Endometrial microvascular endothelial cells (primary cell): Measurements from ENCODE around the gene RPS6KA5. TPM values are rescaled to one million over a fixed set of nuclear protein-coding genes. Genes with fewer than 3 reads are reported as not detected.
"Not testable (repeated sequence)": the region's sequence is repeated elsewhere in the genome, so short reads cannot be mapped to it uniquely, and the experiment has no call there.

Experiments
- in situ Hi-C: cut with HindIII; loops from 2 replicates; pipeline ENCODE4 v1.10.0; 2017; ENCODE audit warnings: low sequenced_read_pairs, low pct_unique_long_range_greater_than_20kb; ENCODE audit errors: inconsistent ontology term
- total RNA-seq: library from RNA; depleted of rRNA; stranded (reverse); fragments of >200 nt; gene quantifications from one replicate; pipeline ENCODE4 v1.2.3, GENCODE V29; 2015; ENCODE audit errors: inconsistent ontology term

Gene RPS6KA5
- total RNA-seq, 1 donor from 2014 or later, result 2.5 TPM

DNA sequence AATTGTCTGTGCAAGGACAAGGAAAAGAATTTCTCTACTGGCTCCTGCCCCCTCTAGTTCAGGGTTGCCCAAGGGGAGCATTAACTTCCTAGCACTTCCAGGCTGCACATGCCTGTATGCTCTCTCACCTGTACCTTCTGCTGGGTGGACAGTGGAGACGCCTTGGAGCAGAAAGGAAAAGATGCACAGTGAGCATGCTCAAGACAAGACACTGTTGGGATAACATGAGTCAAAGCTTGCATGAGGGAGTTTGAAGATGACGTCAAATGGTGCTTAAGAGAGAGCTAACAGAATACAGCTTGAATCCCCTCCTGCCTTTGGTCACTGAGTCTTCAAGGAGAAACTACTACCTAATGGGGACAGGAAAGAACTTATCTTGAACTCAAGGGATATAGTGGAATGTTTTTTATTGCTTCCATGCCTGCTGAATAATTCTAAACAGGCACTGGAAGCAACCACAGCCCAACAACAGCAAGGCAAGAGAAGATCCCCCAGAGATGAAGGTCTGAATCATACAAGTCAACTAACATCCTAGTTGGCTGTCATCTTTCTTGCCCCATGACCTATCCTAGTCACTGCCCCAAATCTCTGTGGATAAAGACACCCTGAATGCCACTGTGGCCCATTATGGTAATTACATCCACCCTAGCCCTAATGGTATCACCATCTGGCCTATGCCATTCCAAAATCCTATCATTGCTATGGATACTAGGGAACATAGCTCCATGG lies 23.5 kb downstream of the RPS6KA5 start:
- in situ Hi-C loops, result no loop called here

DNA sequence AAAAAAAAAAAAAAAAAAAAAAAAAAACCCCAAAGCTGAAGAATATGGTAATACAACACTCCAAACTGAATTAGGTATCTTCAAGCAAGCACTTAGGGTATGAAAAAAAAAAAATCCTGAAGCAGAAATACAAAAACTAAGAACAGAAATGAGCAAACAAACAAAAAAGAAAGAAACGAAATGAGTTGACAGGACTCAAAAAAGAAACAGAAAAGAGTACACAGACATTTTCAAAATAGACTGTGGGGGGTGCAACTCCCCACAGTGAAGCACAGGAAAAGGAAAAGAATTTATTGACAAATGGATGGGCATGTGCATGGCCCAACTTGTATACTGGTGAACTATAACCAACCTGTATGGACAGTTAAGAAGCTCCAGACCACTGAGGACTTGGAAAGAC lies 24.6 kb downstream of the RPS6KA5 start:
- in situ Hi-C loops, result no loop called here

DNA sequence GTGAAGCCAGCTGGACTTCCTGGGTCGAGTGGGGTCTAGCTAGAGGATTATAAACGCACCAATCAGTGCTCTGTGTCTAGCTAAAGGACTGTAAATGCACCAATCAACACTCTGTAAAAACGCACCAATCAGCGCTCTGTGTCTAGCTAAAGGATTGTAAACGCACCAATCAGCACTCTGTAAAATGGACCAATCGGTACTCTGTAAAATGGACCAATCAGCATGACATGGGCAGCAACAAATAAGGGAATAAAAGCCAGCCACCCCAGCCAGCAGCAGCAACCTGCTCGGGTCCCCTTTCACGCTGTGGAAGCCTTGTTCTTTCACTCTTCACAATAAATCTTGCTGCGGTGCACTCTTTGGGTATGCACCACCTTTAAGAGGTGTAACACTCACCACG lies 26.1 kb downstream of the RPS6KA5 start:
- in situ Hi-C loops, result not testable (repeated sequence)

DNA sequence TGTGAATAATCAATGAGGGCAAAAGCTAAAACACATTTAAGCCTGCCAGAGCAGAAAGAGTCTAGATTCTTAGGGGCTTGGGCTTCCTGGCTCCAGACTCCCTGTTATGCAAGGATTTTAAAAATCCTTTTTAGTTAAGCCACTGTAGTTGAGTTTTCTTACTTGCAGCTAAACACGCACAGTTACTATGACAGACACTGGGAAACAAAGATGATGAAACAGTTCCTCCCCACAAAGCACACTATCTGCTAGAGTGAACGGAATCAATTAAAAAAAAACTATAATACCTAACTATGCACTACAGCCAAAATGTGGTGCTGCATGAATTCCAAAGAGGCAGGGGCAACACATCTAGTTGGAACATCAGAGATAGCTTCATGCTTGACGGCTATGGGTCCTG lies 28.2 kb downstream of the RPS6KA5 start:
- in situ Hi-C loops, result no loop called here

DNA sequence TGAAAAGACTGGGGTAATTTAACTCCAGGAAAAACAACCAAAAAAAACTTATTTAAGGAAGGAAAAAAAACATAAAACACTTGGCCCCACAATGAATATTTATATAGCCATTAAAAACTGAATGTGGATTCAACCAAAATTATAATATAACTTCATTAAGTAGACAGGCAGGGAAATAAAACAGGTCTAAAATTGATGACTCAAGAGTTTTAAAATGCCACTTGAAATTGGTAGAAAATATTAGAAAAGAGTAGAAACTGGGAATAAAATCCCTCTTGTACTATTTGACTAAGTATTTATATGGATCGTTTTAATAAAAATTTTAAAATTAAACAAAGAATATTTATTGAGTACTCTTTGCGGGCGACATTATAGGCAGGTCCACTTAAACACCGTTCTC lies 28.8 kb downstream of the RPS6KA5 start:
- in situ Hi-C loops, result no loop called here

DNA sequence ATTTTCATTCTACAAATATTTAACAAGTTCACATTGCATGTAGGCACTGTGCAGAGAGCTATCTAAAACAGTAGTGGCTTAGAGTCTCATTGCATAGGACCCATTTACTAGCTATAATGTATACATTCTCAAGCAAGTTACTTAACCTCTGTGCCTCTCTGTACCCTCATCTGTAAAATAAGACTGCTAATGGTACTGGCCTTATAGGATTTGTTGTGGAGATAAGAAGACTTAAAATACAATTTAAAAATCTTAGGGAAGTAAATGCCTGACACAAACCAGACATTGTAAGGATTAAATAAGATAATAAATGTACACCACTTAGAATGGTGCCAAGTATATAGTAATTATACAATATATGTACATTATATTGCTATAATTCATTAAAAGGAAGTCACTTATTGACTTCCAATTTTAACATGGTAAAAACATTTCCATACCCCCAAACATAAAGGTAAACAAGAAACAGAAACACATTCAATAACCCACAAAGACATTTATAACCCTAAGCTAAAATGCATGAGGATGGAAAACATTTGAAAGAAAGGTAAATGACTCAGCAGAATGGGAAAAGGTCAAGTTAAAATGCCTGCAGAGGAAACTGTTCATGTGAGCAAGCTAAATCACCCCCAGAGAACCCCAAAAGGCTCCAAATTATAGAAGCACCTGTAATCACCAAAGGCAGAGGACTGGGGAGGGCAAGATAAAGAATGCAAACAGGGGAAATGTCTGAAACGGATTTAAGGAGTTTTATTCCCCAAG lies 30.8 kb downstream of the RPS6KA5 start:
- in situ Hi-C loops, result no loop called here

DNA sequence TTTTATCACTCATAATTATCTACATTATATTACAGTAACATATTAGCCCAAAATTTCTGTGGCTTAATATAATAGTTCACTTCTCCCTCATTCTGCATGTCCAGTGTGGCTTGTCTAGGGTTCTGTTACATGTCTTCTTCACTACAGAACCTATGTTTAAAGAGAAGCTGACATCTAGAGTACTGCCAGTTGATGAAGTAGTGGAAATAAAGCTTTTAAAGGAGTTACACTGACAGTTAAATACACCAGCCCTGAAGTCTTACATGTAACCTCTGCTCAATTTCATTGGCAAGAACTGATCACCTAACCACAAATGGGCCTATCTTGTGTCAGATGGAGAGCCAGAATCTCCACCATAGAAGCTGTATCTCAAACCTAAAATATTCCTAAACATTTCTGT lies 32.9 kb downstream of the RPS6KA5 start:
- in situ Hi-C loops, result no loop called here

DNA sequence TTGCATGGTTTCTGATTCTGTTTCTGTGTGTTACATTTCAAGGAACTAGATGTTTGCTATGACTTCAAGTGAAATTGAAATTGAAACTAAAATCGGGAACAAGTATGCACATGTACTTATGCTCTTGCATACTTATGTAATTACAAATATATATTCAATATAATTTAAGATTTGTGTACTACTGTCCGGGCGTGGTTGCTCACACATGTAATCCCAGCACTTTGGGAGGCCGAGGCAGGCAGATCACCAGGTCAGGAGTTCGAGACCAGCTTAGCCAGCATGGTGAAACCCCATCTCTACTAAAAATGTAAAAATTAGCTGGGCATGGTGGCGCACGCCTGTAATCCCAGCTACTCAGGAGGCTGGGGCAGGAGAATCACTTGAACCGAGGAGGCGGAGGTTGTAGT lies 37.8 kb downstream of the RPS6KA5 start:
- in situ Hi-C loops, result not testable (repeated sequence)

DNA sequence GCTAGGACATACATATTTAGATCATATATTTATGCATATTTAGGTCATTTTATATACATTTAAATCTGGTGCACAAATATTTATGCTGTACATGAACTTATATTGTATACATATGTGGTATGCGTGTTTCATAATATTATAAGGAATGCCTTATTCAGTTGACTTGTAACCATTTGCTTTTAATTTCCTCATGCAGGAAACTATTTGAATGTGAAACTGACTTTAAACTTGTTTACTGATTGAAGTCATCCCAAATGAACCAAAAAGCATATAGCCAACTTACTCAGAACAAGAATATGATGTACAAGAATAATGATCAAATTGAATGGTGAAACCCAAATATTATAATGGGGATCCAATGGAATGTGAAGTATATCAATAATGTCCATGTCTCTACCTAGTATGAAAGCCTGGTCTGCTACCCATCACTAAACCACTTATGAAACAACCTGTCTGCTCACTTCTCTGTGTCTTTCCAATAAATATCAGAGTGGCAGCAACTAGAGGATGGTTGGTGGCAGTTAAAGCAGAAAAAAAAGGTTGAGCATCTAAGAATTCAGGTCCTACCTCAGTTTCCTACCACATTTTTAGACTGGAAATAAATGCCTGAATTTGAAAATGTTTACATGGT lies 38.3 kb downstream of the RPS6KA5 start:
- in situ Hi-C loops, result no loop called here

DNA sequence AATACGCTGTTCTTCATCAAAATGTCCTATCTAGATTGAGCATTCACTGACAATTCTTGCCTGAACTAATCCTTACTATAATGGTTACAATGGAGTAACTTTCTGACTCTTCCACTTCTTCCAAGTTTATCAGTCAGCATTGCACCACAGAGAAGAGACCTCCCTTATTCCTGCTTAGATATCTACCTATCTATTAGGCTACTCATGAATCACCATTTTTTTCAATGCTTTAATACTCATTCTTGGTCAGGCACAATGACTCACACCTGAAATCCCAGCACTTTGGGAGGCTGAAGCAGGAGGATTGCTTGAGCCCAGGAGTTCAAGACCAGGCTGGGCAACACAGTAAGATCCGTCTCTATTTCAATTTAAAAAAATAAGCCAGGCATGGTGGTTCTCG lies 39.3 kb downstream of the RPS6KA5 start:
- in situ Hi-C loops, result no loop called here

DNA sequence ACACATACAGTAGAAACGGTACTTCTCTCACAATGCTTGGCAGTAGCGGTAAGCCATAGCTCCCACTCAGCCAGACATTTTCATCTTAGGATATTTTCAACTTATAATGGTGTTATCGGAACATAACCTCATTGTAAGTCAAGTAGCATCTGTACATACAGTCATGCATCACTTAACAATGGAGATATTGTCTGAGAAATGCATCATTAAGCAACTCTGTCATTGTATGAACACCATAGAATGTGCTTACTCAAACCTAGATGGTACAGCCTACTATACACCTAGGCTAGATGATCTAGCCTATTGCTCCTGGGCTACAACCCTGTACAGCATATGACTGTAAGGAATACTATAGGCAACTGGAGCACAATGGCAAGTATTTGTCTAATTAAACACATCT lies 40.8 kb downstream of the RPS6KA5 start:
- in situ Hi-C loops, result no loop called here

DNA sequence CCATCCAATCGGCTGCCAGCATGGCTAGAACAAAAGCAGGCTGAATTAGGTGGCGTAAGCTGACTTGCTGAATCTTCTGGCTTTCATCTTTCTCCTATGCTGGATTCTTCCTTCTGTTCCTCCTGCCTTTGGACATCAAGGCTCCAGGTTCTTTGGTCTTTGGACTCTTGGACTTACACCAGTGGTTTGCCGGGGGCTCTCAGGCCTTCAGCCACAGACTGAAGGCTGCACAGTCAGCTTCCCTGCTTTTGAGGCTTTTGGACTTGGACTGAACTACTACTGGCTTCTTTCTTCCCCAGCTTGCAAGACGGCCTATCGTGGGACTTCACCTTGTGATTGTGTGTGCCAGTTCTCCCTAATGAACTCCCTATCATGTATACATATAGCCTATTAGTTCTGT lies 42.0 kb downstream of the RPS6KA5 start:
- in situ Hi-C loops, result no loop called here

DNA sequence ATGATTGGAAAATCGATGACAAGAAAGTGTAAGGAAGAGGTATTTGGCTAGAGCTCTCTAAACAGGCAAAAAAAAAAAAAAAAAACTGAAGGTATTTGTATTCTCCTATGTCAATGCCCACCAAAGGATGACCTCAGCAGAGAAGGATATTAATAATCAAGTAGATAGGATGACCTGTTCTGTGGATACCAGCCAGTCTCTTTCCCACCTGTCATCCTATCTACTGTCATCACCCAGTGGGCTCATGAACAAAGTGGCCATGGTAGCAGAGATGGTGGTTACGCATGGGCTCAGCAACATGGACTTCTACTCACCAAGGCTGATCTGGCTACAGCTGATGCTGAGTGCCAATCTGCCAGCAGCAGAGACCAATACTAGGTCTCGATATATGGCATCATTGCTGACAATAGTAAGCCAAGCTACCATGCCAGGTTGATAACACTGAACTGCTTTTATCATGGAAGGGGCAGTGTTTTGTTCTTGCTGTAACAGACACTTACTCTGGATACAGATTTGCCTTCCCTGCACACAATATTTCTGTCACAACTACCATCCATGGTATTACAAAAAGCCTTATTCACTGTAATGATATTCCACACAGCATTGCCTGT lies 43.5 kb downstream of the RPS6KA5 start:
- in situ Hi-C loops, result no loop called here

DNA sequence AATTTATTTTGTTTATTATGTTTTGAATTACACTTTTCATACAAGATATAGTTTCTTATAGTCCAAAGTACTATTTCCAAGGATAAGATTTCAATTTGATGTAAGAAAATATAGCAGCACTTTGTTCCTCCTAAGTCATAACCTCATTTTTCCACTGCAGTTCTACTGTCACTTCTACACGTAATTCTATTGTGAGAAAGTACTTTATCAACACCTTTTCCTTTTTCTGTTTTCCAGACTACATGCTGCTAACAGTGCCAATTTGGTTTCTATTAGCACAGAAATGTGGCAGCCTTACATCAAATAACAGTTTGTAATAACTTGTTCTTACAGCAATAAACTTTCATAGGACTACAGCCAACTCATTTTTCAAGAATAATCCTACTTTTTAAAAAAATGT lies 45.0 kb downstream of the RPS6KA5 start:
- in situ Hi-C loops, result no loop called here

DNA sequence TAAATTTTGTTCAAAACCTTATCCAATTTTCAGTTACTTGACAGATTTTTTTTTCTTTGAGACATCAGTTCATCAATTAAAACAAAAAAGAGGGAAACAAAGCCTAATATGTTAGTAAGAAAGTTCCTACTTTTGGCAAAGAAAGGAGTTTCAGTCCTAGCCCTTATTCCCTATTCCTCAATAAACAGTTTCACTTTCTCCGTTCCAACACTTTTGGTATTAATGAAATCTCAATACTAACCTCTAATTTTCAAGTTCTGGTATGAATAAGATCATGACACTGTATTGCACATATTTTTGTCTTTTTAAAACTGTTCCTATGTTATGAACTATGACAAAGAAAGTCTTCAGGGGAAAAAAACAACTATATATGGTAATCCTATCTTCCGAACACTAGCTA lies 48.4 kb downstream of the RPS6KA5 start:
- in situ Hi-C loops, result no loop called here

DNA sequence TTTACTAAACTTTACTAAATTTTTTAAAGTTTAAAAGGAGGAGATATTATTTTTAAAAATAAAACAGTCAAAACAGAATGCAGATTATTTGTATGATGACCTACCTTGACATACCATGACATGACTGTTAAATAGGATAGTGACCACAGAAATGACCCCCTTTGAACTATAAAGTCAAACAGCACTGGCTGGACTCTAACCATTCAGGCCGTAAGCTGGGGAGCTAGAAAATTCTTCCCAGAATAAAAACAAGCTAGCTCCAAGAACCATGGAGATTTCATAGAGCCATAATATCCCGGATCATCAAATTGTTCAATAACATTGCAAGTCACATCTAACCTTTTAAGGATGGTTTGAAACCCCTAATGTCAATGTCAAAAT lies 50.3 kb downstream of the RPS6KA5 start:
- in situ Hi-C loops, result no loop called here

DNA sequence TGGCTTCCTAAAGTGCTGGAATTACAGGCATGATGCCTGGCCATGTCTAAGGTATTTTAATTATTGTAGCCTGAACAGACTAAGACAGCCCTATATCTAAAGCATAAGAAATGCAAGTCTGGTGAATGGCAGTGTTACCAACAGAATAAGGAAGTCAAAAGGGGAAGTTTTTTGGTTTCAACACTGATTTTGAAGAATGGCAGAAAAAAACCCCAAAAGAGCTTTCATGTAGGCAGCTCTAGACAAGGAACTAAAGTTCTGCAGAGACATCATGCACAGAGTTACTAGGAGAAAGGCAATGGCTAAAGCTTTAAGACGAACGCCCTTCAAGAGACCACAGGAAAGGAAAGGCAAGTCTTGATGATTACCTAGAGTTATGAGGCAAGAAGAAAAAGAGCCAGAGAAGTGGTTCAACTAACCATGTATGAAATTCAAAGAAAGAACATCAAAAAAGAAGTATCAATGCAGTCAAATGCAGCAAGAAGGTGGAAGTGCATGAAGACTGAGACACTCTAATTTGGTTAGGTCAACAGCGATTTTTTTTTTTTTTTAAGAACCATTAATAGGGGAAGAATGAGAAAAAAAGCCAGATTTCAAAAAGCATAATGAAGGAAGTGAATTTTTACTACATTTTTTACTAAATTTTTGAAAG lies 50.8 kb downstream of the RPS6KA5 start:
- in situ Hi-C loops, result no loop called here

DNA sequence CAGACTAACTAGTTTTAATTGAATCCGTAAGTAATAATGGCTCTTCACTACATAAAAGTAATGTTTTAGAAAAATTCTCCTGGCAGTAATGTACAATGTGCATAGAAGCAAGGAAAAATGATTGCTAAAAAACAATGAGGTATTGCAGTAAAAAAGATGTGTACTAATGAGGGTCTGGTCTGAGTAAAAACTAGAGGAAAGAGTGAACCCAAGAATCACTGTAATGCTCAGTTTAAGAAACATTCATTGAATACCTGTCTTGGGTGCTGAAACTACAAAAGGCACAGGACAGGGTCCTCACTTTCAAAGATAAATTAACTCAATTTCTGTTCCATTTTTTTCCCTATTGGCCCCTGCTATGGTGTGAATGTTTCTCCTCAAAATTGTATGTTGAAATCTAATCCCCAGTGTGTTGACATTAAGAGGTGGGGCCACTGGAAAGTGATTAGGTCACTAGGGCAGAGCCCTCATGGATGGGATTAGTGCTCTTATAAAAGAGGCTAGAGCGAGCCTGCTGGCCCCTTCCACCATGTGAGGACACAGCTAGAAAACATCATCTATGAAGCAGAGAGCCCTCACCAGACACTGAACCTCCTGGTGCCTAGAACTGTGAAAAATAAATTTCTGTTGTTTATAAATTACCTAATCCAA lies 51.6 kb downstream of the RPS6KA5 start:
- in situ Hi-C loops, result no loop called here

DNA sequence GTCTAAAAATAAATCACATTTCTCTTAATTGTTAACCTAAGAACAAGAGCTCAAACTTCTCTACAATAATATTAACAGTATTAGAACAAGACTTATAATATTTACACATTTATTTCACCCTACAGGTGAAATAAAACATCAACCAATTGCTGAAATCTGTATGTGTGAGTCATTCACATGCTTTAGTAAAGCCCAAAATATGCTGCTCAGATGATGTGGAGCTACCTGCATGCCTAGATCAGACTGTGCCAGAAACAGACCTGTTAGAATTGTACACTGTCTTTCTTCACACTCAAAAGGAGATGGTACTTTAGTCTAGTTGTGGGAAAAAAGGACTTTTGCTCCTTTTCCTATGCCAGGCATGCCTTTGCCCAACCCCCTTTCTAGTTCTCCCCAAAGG lies 54.7 kb downstream of the RPS6KA5 start:
- in situ Hi-C loops, result no loop called here
